HG02610 (cell line): ENCODE measurements around the gene FLT3LG.

Source experiments
- ATAC-seq: cut with Tn5 transposase; IDR thresholded peaks from one replicate; pipeline ENCODE4 v1.9.1; 2021; ENCODE audit warnings: mild to moderate bottlenecking, moderate library complexity; ENCODE audit not compliant: unreplicated experiment

FLT3LG gene

GRCh38 chr19:49507803-49508494, 33.9 kb downstream of the FLT3LG start:
- no peak for ATAC-seq

- no peak for ATAC-seq
Observed at GRCh38 chr19:49512970-49513745, 39.1 kb downstream of the FLT3LG start.

GRCh38 chr19:49513746-49514118, 39.7 kb downstream of the FLT3LG start:
- ATAC-seq = no peak

GRCh38 chr19:49514151-49514550, 40.1 kb downstream of the FLT3LG start:
- no peak for ATAC-seq

GRCh38 chr19:49515767-49516166, 41.8 kb downstream of the FLT3LG start:
- ATAC-seq = no peak

GRCh38 chr19:49518033-49518432, 44.0 kb downstream of the FLT3LG start:
- no peak for ATAC-seq

- ATAC-seq = no peak
Observed at GRCh38 chr19:49520705-49521319, 46.8 kb downstream of the FLT3LG start.

- ATAC-seq = no peak
Observed at GRCh38 chr19:49524812-49525455, 50.9 kb downstream of the FLT3LG start.

- ATAC-seq = no peak
Observed at GRCh38 chr19:49528211-49528771, 54.3 kb downstream of the FLT3LG start.

GRCh38 chr19:49530708-49531107, 56.7 kb downstream of the FLT3LG start:
- no peak for ATAC-seq

- ATAC-seq = no peak
Observed at GRCh38 chr19:49533551-49534488, 59.8 kb downstream of the FLT3LG start.

GRCh38 chr19:49534632-49535385, 60.8 kb downstream of the FLT3LG start:
- ATAC-seq = no peak
